Lower lobe of right lung (tissue), 2 donors: Measurements from ENCODE around the gene FAM78B. TPM values are rescaled to one million over a fixed set of nuclear protein-coding genes. Genes with fewer than 3 reads are reported as not detected.

Experiments
- ATAC-seq, 2 donors: fragments of 200-7000 bp; cut with Tn5 transposase; one replicate each; pipeline ENCODE4 v1.9.1; 2020 to 2022; ENCODE audit warnings: mild to moderate bottlenecking in 2 of 2, moderate library complexity in 2 of 2
- DNase-seq: peaks from one replicate; pipeline ENCODE4 v3.0.0-alpha.2; 2020
- H3K27ac ChIP-seq: fragments of 200-600 bp; one replicate; pipeline ENCODE4 v1.8.0; 2022
- H3K27me3 ChIP-seq: fragments of 200-600 bp; one replicate; pipeline ENCODE4 v1.8.0; 2022; ENCODE audit warnings: low read depth
- H3K36me3 ChIP-seq: fragments of 200-600 bp; one replicate; pipeline ENCODE4 v1.8.0; 2022; ENCODE audit warnings: mild to moderate bottlenecking
- H3K4me1 ChIP-seq: fragments of 200-600 bp; one replicate; pipeline ENCODE4 v1.8.0; 2022
- H3K4me3 ChIP-seq: fragments of 200-600 bp; one replicate; pipeline ENCODE4 v1.8.0; 2022; ENCODE audit warnings: mild to moderate bottlenecking
- H3K9me3 ChIP-seq: fragments of 200-600 bp; one replicate; pipeline ENCODE4 v1.8.0; 2022
- intact Hi-C: fragments of 100-400 bp; cut with DNase I; formaldehyde crosslinking; loops from one replicate; pipeline ENCODE4 v1.11.0; 2022
- total RNA-seq: library from RNA; stranded (reverse); fragmentation: NEBNext Ultra II Directional; extraction: Animal tissue kit (Norgen Biotek cat#: 25700); gene quantifications from one replicate; pipeline ENCODE4 v1.2.1, GENCODE V29; 2021
- TF ChIP-seq, protein P1 (sequence below): fragments of 200-600 bp; IDR thresholded peaks from one replicate; pipeline ENCODE4 v1.8.0; 2022; ENCODE audit warnings: antibody characterized with exemption, mild to moderate bottlenecking
- donor health status: DM: no; HTN: yes; CAD: no; lungs with severe emphysema.

FAM78B gene
- total RNA-seq, 1 donor from 2014 or later: 0.95 TPM

DNA sequence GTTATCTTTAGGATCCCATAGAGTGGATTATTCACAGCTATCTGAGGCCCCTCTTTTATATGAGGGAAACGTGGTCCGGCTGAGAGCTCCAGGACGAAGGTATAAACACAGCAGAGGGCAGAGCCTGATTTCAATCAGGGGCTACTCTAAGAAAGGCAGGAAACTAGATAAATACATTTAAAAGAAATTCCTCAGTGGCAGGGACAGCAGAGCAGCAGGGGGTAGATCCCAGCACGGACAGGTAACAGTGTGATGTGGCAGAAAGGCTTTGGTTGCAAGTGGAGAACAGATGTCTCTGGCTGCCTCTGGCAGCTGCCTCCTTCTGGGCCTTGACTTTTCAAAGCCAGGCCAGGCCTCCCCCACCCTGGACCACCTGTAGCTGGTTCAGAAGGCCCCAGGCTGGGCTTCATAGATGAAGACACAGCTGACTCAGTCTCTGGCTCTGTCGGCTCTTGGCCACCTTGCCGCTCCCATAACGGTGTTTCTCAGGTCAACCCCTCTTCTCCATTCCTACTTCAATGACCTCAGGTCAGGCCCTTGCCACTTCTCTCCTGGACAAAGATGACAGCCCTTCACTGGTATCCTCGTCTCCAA, 43.8 kb downstream of the FAM78B start:
- Histone ChIP-seq H3K27ac (no peak overlapping the region), H3K27me3 (no peaks in the 10 kb centered on the region), H3K9me3 (no peaks in the 10 kb centered on the region), H3K36me3 (no peaks in the 10 kb centered on the region), H3K4me3 (no peak overlapping the region), H3K4me1 (no peaks in the 10 kb centered on the region)
- DNase-seq: no peak
- intact Hi-C loops: no loop called here
- TF ChIP-seq, protein P1, sequence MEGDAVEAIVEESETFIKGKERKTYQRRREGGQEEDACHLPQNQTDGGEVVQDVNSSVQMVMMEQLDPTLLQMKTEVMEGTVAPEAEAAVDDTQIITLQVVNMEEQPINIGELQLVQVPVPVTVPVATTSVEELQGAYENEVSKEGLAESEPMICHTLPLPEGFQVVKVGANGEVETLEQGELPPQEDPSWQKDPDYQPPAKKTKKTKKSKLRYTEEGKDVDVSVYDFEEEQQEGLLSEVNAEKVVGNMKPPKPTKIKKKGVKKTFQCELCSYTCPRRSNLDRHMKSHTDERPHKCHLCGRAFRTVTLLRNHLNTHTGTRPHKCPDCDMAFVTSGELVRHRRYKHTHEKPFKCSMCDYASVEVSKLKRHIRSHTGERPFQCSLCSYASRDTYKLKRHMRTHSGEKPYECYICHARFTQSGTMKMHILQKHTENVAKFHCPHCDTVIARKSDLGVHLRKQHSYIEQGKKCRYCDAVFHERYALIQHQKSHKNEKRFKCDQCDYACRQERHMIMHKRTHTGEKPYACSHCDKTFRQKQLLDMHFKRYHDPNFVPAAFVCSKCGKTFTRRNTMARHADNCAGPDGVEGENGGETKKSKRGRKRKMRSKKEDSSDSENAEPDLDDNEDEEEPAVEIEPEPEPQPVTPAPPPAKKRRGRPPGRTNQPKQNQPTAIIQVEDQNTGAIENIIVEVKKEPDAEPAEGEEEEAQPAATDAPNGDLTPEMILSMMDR: no peak
- ATAC-seq: no peak

GRCh38 chr1:166121010-166121409, 45.8 kb downstream of the FAM78B start:
- Histone ChIP-seq H3K27me3 (no peaks in the 10 kb centered on the region), H3K27ac (no peak overlapping the region), H3K9me3 (no peaks in the 10 kb centered on the region), H3K4me3 (no peak overlapping the region), H3K36me3 (no peaks in the 10 kb centered on the region), H3K4me1 (no peaks in the 10 kb centered on the region)
- intact Hi-C loops: no loop called here
- ATAC-seq (no peak), DNase-seq (no peak)
- TF ChIP-seq, protein P1: no peak

GRCh38 chr1:166120281-166120680, 46.5 kb downstream of the FAM78B start:
- H3K4me3 ChIP-seq: no peak overlapping the region
- H3K36me3 ChIP-seq: no peaks in the 10 kb centered on the region
- TF ChIP-seq, protein P1: no peak
- H3K4me1 ChIP-seq: no peaks in the 10 kb centered on the region
- H3K9me3 ChIP-seq: no peaks in the 10 kb centered on the region
- H3K27me3 ChIP-seq: no peaks in the 10 kb centered on the region
- ATAC-seq (no peak), DNase-seq (no peak)
- H3K27ac ChIP-seq: no peak overlapping the region
- intact Hi-C loops: no loop called here

- H3K27me3 ChIP-seq: no peaks in the 10 kb centered on the region
- ATAC-seq: no peak
- H3K27ac ChIP-seq: no peak overlapping the region
- no peak for DNase-seq
- intact Hi-C loops: no loop called here
- TF ChIP-seq, protein P1: no peak
- no peak overlapping the region for H3K4me3 ChIP-seq
- no peaks in the 10 kb centered on the region for H3K36me3 ChIP-seq
- H3K4me1 ChIP-seq: no peaks in the 10 kb centered on the region
- no peaks in the 10 kb centered on the region for H3K9me3 ChIP-seq
These were observed 47.3 kb downstream of the FAM78B start for GRCh38 chr1:166119471-166119965.

DNA sequence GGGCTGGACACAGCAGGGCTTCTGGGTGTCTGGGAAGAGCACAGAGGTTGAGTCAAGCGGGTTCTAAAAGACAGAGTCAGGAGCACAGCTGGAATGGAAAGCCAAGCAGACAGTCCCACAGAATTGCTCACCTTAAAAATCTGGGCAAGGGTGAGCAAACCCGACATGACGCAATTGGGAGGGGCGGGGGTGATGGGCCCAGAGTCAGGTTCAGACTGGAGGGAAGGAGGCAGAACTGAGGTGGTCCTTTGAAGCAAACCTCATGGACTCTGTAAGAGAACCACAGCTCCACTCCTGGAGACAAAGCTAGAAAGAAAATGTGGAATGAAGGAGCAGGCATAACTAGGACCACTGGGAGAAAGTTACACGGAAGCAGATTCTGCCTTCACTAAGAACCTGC, 49.0 kb downstream of the FAM78B start:
- ATAC-seq: no peak
- TF ChIP-seq, protein P1: no peak
- intact Hi-C loops: no loop called here

More for the DNA sequence above, 49.0 kb downstream of the FAM78B start:
- no peaks in the 10 kb centered on the region for H3K27me3 ChIP-seq
- H3K27ac ChIP-seq: no peak overlapping the region
- no peaks in the 10 kb centered on the region for H3K4me1 ChIP-seq
- no peak for DNase-seq
- H3K36me3 ChIP-seq: no peaks in the 10 kb centered on the region
- H3K9me3 ChIP-seq: no peaks in the 10 kb centered on the region
- H3K4me3 ChIP-seq: no peak overlapping the region
